Measurements from ENCODE around the gene B3GNT2.
A peak's percentile ranks its signal among the peaks of the same experiment; 100 is the strongest.
"Not testable (repeated sequence)": the region's sequence is repeated elsewhere in the genome, so short reads cannot be mapped to it uniquely, and the experiment has no call there.

B3GNT2 gene

DNA sequence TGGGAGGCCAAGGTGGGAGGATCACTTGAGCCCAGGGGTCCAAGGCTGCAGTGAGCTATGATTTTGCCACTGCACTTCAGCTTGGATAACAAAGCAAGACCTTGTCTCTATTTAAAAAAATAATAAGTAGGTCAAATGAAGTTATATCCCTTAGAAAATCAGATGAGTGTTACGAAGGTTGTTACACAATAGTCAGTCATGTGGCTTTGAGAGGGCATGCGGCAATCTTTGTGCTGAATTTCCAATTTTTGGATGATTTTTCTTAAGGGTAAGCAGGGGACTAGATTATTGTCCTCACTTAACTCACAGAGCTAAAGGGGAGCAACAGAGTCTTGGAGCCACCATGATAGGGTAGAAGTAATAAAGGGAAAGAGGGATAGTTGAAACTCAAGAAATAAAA is 71.8 kb downstream of the B3GNT2 start:
- no peak for TF ChIP-seq CTCF (conservative IDR thresholded peaks at IDR 0.05; ENCODE audit: low read depth, low read length)
- H3K4me3 ChIP-seq (ENCODE audit: low read depth, low read length) = no peak overlapping the region
- peak; percentile 20 for DNase-seq (ENCODE audit: low read depth)

DNA sequence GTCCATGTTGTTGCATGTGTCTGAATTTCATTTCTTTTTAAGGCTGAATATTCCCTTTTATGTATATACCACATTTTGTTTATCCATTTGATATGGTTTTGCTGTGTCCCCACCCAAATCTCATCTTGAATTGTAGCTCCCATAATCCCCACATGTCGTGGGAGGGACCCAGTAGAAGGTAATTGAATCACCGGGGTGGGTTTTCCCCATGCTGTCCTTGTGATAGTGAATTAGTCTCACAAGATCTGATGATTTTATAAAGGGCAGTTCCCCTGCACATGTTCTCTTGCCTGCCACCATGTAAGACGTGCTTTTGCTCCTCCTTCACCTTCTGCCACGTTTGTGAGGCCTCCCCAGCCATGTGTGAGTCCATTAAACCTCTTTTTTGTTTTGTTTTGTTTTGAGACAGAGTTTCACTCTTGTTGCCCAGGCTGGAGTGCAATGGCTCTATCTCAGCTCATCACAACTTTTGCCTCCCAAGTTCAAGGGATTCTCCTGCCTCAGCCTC is 72.8 kb downstream of the B3GNT2 start:
- not testable (repeated sequence) for H3K4me3 ChIP-seq (ENCODE audit: low read depth, low read length)

GRCh38 chr2:62270728-62271127 is 74.8 kb downstream of the B3GNT2 start:
- peak; percentile 67 for DNase-seq (ENCODE audit: low read depth)
- no peak for TF ChIP-seq CTCF (conservative IDR thresholded peaks at IDR 0.05; ENCODE audit: low read depth, low read length)
- H3K4me3 ChIP-seq (ENCODE audit: low read depth, low read length) = no peak overlapping the region

More for the DNA sequence above, 72.8 kb downstream of the B3GNT2 start:
- not testable (repeated sequence) for DNase-seq (ENCODE audit: low read depth)

Measured in choroid plexus epithelial cell (primary cell).